SIG-M5 (cell line): ENCODE measurements around the gene FGD1.
"Not testable (repeated sequence)": the region's sequence is repeated elsewhere in the genome, so short reads cannot be mapped to it uniquely, and the experiment has no call there.

Source experiments
- DNase-seq: peaks from one replicate; lab custom pipeline; 2025; lab: John Stamatoyannopoulos, UW

FGD1 gene

GRCh38 chrX:54495814-54496516, at the start of gene FGD1:
TSS of gene FGD1 (minus strand) at chrX:54496234. CDS start at chrX:54495432, 802 bp downstream.
- DNase-seq, result no peak

GRCh38 chrX:54542239-54542638, 46.2 kb upstream of the FGD1 start:
- DNase-seq, result not testable (repeated sequence)

- no peak for DNase-seq
These were observed 44.3 kb upstream of the FGD1 start for GRCh38 chrX:54540289-54540688.

GRCh38 chrX:54534271-54534670, 38.2 kb upstream of the FGD1 start:
- no peak for DNase-seq

- DNase-seq, result no peak
These were observed 34.4 kb upstream of the FGD1 start for GRCh38 chrX:54530357-54530900.

- DNase-seq, result peak; percentile 51
These were observed 33.7 kb upstream of the FGD1 start, which contains the start of gene GNL3L for GRCh38 chrX:54529552-54530356. TSS of gene GNL3L (plus strand) at chrX:54530219. CDS start at chrX:54532567, 2,348 bp downstream.

- no peak for DNase-seq
These were observed 33.1 kb upstream of the FGD1 start for GRCh38 chrX:54529151-54529550.

- DNase-seq, result no peak
These were observed 13.4 kb upstream of the FGD1 start for GRCh38 chrX:54509400-54509799.

- no peak for DNase-seq
These were observed 902 bp upstream of the FGD1 start for GRCh38 chrX:54496936-54497335.

GRCh38 chrX:54496517-54496852, 451 bp upstream of the FGD1 start:
- DNase-seq, result no peak

GRCh38 chrX:54494989-54495813, 833 bp downstream of the FGD1 start:
- no peak for DNase-seq

- DNase-seq, result no peak
These were observed 1.7 kb downstream of the FGD1 start for GRCh38 chrX:54494166-54494988.

GRCh38 chrX:54492340-54492739, 3.7 kb downstream of the FGD1 start:
- no peak for DNase-seq

- not testable (repeated sequence) for DNase-seq
These were observed 6.2 kb downstream of the FGD1 start for GRCh38 chrX:54489819-54490218.

- DNase-seq, result no peak
These were observed 11.4 kb downstream of the FGD1 start for GRCh38 chrX:54484666-54485065.

- no peak for DNase-seq
These were observed 12.1 kb downstream of the FGD1 start for GRCh38 chrX:54483946-54484345.

- no peak for DNase-seq
These were observed 13.0 kb downstream of the FGD1 start for GRCh38 chrX:54482839-54483593.

GRCh38 chrX:54479136-54480111, 16.6 kb downstream of the FGD1 start:
- no peak for DNase-seq
